Loucy (cell line): ENCODE results near the gene PARD3B.

ENCODE experiments used
- H2AFZ ChIP-seq: fragments of 200-600 bp; sonication (generic); 2 replicates; pipeline ENCODE4 v1.6.0; 2016; ENCODE audit warnings: antibody characterized with exemption, mild to moderate bottlenecking, low read length, moderate library complexity
- H3F3A ChIP-seq: fragments of 200-600 bp; 2 replicates; pipeline ENCODE4 v1.6.0; 2016; ENCODE audit warnings: antibody characterized with exemption, low read depth, mild to moderate bottlenecking
- H3K27me3 ChIP-seq: fragments of 200-600 bp; sonication (generic); 2 replicates; pipeline ENCODE4 v1.6.1; 2014; ENCODE audit warnings: low read length, mild to moderate bottlenecking; ENCODE audit not compliant: insufficient read depth, poor library complexity, severe bottlenecking
- H3K36me3 ChIP-seq: fragments of 200-600 bp; sonication (generic); 2 replicates; pipeline ENCODE4 v1.6.1; 2016; ENCODE audit warnings: low read length; ENCODE audit not compliant: insufficient read depth
- H3K4me1 ChIP-seq: fragments of 200-600 bp; sonication (generic); 2 replicates; pipeline ENCODE4 v1.5.1; 2014; ENCODE audit warnings: low read length, mild to moderate bottlenecking; ENCODE audit not compliant: insufficient read depth, poor library complexity, severe bottlenecking
- H3K4me2 ChIP-seq: fragments of 200-600 bp; sonication (generic); 2 replicates; pipeline ENCODE4 v1.6.0; 2014; ENCODE audit warnings: antibody characterized with exemption, low read length, low read depth, mild to moderate bottlenecking; ENCODE audit not compliant: poor library complexity, severe bottlenecking
- H3K4me3 ChIP-seq: fragments of 200-600 bp; sonication (generic); 2 replicates; pipeline ENCODE4 v1.5.1; 2014; ENCODE audit warnings: low read length, mild to moderate bottlenecking, mixed read lengths; ENCODE audit not compliant: poor library complexity, severe bottlenecking
- H3K79me2 ChIP-seq: fragments of 200-600 bp; sonication (generic); 2 replicates; pipeline ENCODE4 v1.6.1; 2014; ENCODE audit warnings: low read length; ENCODE audit not compliant: insufficient read depth
- H3K9ac ChIP-seq: fragments of 200-600 bp; sonication (generic); 2 replicates; pipeline ENCODE4 v1.6.0; 2014; ENCODE audit warnings: mild to moderate bottlenecking, low read depth, low read length, moderate library complexity; ENCODE audit not compliant: poor library complexity, severe bottlenecking
- H3K9me2 ChIP-seq: fragments of 200-600 bp; sonication (generic); replicated peaks from 2 replicates; pipeline ENCODE4 v1.6.1; 2016; ENCODE audit warnings: low read depth, low read length, mixed read lengths
- H3K9me3 ChIP-seq: fragments of 200-600 bp; sonication (generic); 2 replicates; pipeline ENCODE4 v1.6.1; 2014; ENCODE audit warnings: mild to moderate bottlenecking, antibody characterized with exemption, low read length, low read depth; ENCODE audit not compliant: insufficient read depth
- H4K20me1 ChIP-seq: fragments of 200-600 bp; sonication (generic); 2 replicates; pipeline ENCODE4 v1.6.0; 2014; ENCODE audit warnings: antibody characterized with exemption, low read length, mild to moderate bottlenecking; ENCODE audit not compliant: insufficient read depth, poor library complexity, severe bottlenecking
- EZH2phosphoT487 ChIP-seq: fragments of 200-600 bp; IDR thresholded peaks from 2 replicates; pipeline ENCODE4 v1.6.1; 2018; ENCODE audit warnings: antibody characterized with exemption, mild to moderate bottlenecking, moderate library complexity, borderline replicate concordance
- TF ChIP-seq, protein P1 (sequence below): fragments of 200-600 bp; sonication (generic); conservative IDR thresholded peaks from 2 replicates; pipeline ENCODE4 v1.5.1; 2014; ENCODE audit warnings: mild to moderate bottlenecking, antibody characterized with exemption, low read length

PARD3B gene

DNA sequence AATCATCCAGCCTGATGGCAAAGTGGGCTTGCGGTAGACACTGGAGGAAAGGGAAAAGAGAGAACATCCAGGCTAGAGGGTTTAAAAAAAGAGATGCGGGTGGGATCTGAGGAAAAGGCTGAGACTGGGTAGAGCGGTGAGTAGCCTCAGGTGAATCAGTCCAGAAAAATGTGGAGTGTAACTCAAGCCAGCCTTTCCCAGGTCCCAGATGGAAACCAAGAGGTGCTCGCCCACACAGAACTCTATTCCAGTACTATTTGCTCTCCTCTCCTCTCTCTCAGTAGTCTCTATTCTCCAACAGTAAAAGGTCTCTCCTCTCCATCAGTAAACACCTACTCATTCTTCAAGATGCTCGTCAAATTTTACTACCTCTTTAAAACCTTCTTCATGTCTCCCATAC is 1098.7 kb downstream of the PARD3B start:
- TF ChIP-seq EZH2phosphoT487: no peak
- TF ChIP-seq, protein P1, sequence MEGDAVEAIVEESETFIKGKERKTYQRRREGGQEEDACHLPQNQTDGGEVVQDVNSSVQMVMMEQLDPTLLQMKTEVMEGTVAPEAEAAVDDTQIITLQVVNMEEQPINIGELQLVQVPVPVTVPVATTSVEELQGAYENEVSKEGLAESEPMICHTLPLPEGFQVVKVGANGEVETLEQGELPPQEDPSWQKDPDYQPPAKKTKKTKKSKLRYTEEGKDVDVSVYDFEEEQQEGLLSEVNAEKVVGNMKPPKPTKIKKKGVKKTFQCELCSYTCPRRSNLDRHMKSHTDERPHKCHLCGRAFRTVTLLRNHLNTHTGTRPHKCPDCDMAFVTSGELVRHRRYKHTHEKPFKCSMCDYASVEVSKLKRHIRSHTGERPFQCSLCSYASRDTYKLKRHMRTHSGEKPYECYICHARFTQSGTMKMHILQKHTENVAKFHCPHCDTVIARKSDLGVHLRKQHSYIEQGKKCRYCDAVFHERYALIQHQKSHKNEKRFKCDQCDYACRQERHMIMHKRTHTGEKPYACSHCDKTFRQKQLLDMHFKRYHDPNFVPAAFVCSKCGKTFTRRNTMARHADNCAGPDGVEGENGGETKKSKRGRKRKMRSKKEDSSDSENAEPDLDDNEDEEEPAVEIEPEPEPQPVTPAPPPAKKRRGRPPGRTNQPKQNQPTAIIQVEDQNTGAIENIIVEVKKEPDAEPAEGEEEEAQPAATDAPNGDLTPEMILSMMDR: no peak
- no peaks in the 10 kb centered on the region for H3K9me3 ChIP-seq
- no peaks in the 10 kb centered on the region for H3K36me3 ChIP-seq
- no peak overlapping the region for H3K4me2 ChIP-seq
- H3K79me2 ChIP-seq: no peaks in the 10 kb centered on the region
- no peaks in the 10 kb centered on the region for H3K27me3 ChIP-seq
- H2AFZ ChIP-seq: no peak overlapping the region
- no peaks in the 10 kb centered on the region for H4K20me1 ChIP-seq
- no peak overlapping the region for H3K4me3 ChIP-seq
- H3K4me1 ChIP-seq: no peaks in the 10 kb centered on the region
- no peaks in the 10 kb centered on the region for H3K9me2 ChIP-seq
- H3F3A ChIP-seq: no peaks in the 10 kb centered on the region
- H3K9ac ChIP-seq: no peak overlapping the region

DNA sequence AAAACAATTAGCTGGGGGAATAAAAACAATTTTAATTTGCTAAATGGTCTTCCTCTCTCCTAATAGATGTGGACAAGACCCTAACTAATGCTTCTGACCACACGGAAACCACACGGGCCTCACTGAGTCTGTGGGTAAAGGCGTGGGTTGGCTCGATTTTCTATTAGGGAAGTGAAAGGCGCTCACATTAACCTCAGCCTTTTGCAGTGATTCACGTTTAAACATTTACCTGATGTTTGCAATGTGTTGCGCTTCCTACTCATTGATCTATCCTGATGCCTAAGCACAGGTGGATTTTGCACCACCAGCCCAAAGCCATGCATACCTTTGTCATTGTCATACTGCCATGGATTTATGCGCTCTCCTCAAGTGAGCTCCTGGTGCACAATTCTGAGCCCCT is 1101.4 kb downstream of the PARD3B start:
- no peaks in the 10 kb centered on the region for H3K9me3 ChIP-seq
- no peaks in the 10 kb centered on the region for H4K20me1 ChIP-seq
- H2AFZ ChIP-seq: no peak overlapping the region
- no peaks in the 10 kb centered on the region for H3K4me1 ChIP-seq
- H3K4me2 ChIP-seq: no peak overlapping the region
- H3K36me3 ChIP-seq: no peaks in the 10 kb centered on the region
- H3K27me3 ChIP-seq: no peaks in the 10 kb centered on the region
- no peaks in the 10 kb centered on the region for H3K79me2 ChIP-seq
- no peak overlapping the region for H3K4me3 ChIP-seq
- no peak overlapping the region for H3K9ac ChIP-seq
- no peaks in the 10 kb centered on the region for H3K9me2 ChIP-seq
- TF ChIP-seq, protein P1: no peak
- no peak for TF ChIP-seq EZH2phosphoT487
- H3F3A ChIP-seq: no peaks in the 10 kb centered on the region

- H3K27me3 ChIP-seq: no peaks in the 10 kb centered on the region
- no peaks in the 10 kb centered on the region for H3K9me3 ChIP-seq
- no peak overlapping the region for H3K4me3 ChIP-seq
- H4K20me1 ChIP-seq: no peaks in the 10 kb centered on the region
- no peak for TF ChIP-seq EZH2phosphoT487
- TF ChIP-seq, protein P1: no peak
- H2AFZ ChIP-seq: no peak overlapping the region
- H3F3A ChIP-seq: no peaks in the 10 kb centered on the region
- no peaks in the 10 kb centered on the region for H3K9me2 ChIP-seq
- no peak overlapping the region for H3K9ac ChIP-seq
- H3K79me2 ChIP-seq: no peaks in the 10 kb centered on the region
- H3K36me3 ChIP-seq: no peaks in the 10 kb centered on the region
- H3K4me2 ChIP-seq: no peak overlapping the region
- no peaks in the 10 kb centered on the region for H3K4me1 ChIP-seq
These were observed 1105.2 kb downstream of the PARD3B start for GRCh38 chr2:205650450-205650849.
